OCI-LY3 (cell line): Measurements from ENCODE around the gene ZNF324B.

Source experiments
- H2AFZ ChIP-seq: fragments of 200-600, 300-600 bp; shearing (Covaris generic); 2 replicates; pipeline ENCODE4 v1.6.0; 2014; ENCODE audit warnings: antibody characterized with exemption, low read depth, low read length
- H3K27ac ChIP-seq: fragments of 200-600, 300-600 bp; sonication (generic); 2 replicates; pipeline ENCODE4 v1.5.1; 2014; ENCODE audit warnings: mild to moderate bottlenecking, low read length, moderate library complexity, mixed read lengths
- H3K27me3 ChIP-seq: fragments of 200-600, 300-600 bp; sonication (generic); 2 replicates; pipeline ENCODE4 v1.6.1; 2014; ENCODE audit warnings: low read depth, low read length, mixed read lengths
- H3K36me3 ChIP-seq: fragments of 200-600, 300-600 bp; sonication (generic); replicated peaks from 2 replicates; pipeline ENCODE3; 2014; ENCODE audit warnings: low read depth, low read length, mixed read lengths
- H3K4me1 ChIP-seq: fragments of 300-600, 200-600 bp; sonication (generic); 2 replicates; pipeline ENCODE4 v1.6.1; 2014; ENCODE audit warnings: low read length, mixed read lengths
- H3K4me2 ChIP-seq: fragments of 200-600, 300-600 bp; sonication (generic); 2 replicates; pipeline ENCODE4 v1.6.1; 2014; ENCODE audit warnings: low read length, mixed read lengths
- H3K4me3 ChIP-seq: fragments of 300-600, 200-600 bp; sonication (generic); 2 replicates; pipeline ENCODE4 v1.5.1; 2014; ENCODE audit warnings: antibody characterized with exemption, mild to moderate bottlenecking, low read length, moderate library complexity
- H3K79me2 ChIP-seq: fragments of 300-600, 200-600 bp; shearing (Covaris generic); 2 replicates; pipeline ENCODE4 v1.6.1; 2014; ENCODE audit warnings: mild to moderate bottlenecking, low read length, mixed read lengths
- H3K9ac ChIP-seq: fragments of 300-600, 200-600 bp; shearing (Covaris generic); 2 replicates; pipeline ENCODE4 v1.6.0; 2014; ENCODE audit warnings: mild to moderate bottlenecking, low read length, moderate library complexity
- H3K9me3 ChIP-seq: fragments of 200-600, 300-600 bp; shearing (Covaris generic); 2 replicates; pipeline ENCODE4 v1.6.1; 2014; ENCODE audit warnings: low read length, mixed read lengths; ENCODE audit not compliant: insufficient read depth
- H4K20me1 ChIP-seq: fragments of 200-600, 300-600 bp; sonication (generic); 2 replicates; pipeline ENCODE4 v1.6.1; 2016; ENCODE audit warnings: low read length, mixed read lengths; ENCODE audit not compliant: insufficient read depth
- CTCF ChIP-seq: fragments of 200-600, 300-600 bp; sonication (generic); IDR thresholded peaks from 2 replicates; pipeline ENCODE4 v1.5.1; 2014; ENCODE audit warnings: antibody characterized with exemption, low read length, low read depth
- EZH2phosphoT487 ChIP-seq: fragments of 200-600 bp; shearing (Covaris generic); IDR thresholded peaks from 2 replicates; pipeline ENCODE4 v1.6.1; 2018; ENCODE audit warnings: antibody characterized with exemption, mixed run types, low read depth

Gene ZNF324B

GRCh38 chr19:58476498-58477015, 25.1 kb downstream of the ZNF324B start:
- peak overlapping the region; percentile 84 for H3K9ac ChIP-seq
- no peaks in the 10 kb centered on the region for H4K20me1 ChIP-seq
- no peaks in the 10 kb centered on the region for H3K9me3 ChIP-seq
- no peak overlapping the region; the same call in 1 of the 2 replicates for H2AFZ ChIP-seq
- peak overlapping the region; percentile 86 for H3K4me2 ChIP-seq
- peak overlapping the region; percentile 83 for H3K4me3 ChIP-seq
- H3K27ac ChIP-seq = peak overlapping the region; percentile 83
- no peaks in the 10 kb centered on the region for H3K79me2 ChIP-seq
- TF ChIP-seq EZH2phosphoT487 (no peak), CTCF (no peak)
- peaks cover 25% of the 10 kb centered on the region for H3K4me1 ChIP-seq
- peaks cover 18% of the 10 kb centered on the region for H3K36me3 ChIP-seq
- no peaks in the 10 kb centered on the region for H3K27me3 ChIP-seq

DNA sequence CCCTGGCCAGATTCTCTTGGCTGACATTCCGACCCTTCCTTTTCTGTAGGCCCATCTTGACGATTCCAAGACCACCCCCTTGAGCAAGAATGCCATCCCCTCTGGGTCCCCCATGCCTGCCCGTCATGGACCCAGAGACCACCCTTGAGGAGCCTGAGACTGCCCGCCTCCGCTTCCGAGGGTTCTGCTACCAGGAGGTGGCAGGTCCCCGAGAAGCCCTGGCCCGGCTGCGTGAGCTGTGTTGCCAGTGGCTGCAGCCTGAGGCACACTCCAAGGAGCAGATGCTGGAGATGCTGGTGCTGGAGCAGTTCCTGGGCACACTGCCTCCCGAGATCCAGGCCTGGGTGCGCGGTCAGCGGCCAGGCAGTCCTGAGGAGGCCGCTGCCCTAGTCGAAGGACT, 25.7 kb downstream of the ZNF324B start:
- Histone ChIP-seq H3K4me2 (peak overlapping the region; percentile 86), H3K9ac (peak overlapping the region; percentile 84), H3K27me3 (no peaks in the 10 kb centered on the region), H4K20me1 (no peaks in the 10 kb centered on the region), H3K36me3 (peaks cover 16% of the 10 kb centered on the region), H3K4me1 (peaks cover 25% of the 10 kb centered on the region), H3K4me3 (peak overlapping the region; percentile 83), H3K27ac (peak overlapping the region; percentile 83), H3K79me2 (no peaks in the 10 kb centered on the region), H2AFZ (no peak overlapping the region), H3K9me3 (no peaks in the 10 kb centered on the region)
- TF ChIP-seq CTCF (no peak), EZH2phosphoT487 (no peak)

- peaks cover 12% of the 10 kb centered on the region for H3K36me3 ChIP-seq
- H3K27me3 ChIP-seq = no peaks in the 10 kb centered on the region
- TF ChIP-seq EZH2phosphoT487 = no peak
- no peak for TF ChIP-seq CTCF
- H4K20me1 ChIP-seq = no peaks in the 10 kb centered on the region
- H3K9me3 ChIP-seq = no peaks in the 10 kb centered on the region
- no peaks in the 10 kb centered on the region for H3K79me2 ChIP-seq
- H3K4me1 ChIP-seq = peaks cover 25% of the 10 kb centered on the region
- no peak overlapping the region for H3K4me3 ChIP-seq
- no peak overlapping the region for H3K27ac ChIP-seq
- H3K4me2 ChIP-seq = no peak overlapping the region
- H2AFZ ChIP-seq = no peak overlapping the region
- no peak overlapping the region for H3K9ac ChIP-seq
Observed at GRCh38 chr19:58477871-58478270, 26.4 kb downstream of the ZNF324B start.

DNA sequence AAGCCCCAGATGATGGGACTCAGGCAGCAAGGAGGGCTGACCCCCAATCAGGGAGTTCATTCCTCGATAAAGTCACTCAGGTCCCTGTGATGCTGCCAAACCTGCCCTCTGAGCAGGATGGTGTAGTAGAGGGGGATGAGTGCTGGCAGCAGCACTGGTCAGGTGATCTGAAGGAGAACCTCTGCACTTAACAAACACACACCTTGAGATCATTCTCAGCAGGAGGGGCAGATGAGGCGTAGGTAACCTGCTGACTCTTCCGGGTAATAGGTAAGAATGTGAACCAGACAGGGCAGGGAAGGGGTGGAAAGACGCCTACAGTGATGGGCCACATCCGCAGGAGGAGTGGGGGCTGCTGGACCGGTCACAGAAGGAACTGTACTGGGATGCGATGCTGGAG, 27.9 kb downstream of the ZNF324B start:
- Histone ChIP-seq H3K9ac (no peak overlapping the region), H3K4me3 (no peak overlapping the region), H3K36me3 (peaks cover 18% of the 10 kb centered on the region), H3K4me2 (no peak overlapping the region), H2AFZ (no peak overlapping the region), H3K4me1 (peaks cover 25% of the 10 kb centered on the region), H3K9me3 (no peaks in the 10 kb centered on the region), H3K79me2 (no peaks in the 10 kb centered on the region), H3K27me3 (no peaks in the 10 kb centered on the region), H4K20me1 (no peaks in the 10 kb centered on the region), H3K27ac (no peak overlapping the region)
- TF ChIP-seq EZH2phosphoT487 (no peak), CTCF (no peak)
